GM23248 (cell line): Measurements from ENCODE around the gene SMTNL1. TPM values are rescaled to one million over a fixed set of nuclear protein-coding genes. Genes with fewer than 3 reads are reported as not detected.

Experiments used
- DNase-seq: peaks from one replicate; pipeline ENCODE4 v3.0.0-alpha.2; 2015
- H2AFZ ChIP-seq: fragments of 200-600 bp; sonication (generic); 2 replicates; pipeline ENCODE4 v1.6.1; 2016; ENCODE audit warnings: antibody characterized with exemption
- H3F3A ChIP-seq: fragments of 200-600 bp; sonication (generic); 2 replicates; pipeline ENCODE4 v1.6.1; 2016; ENCODE audit warnings: mild to moderate bottlenecking, antibody characterized with exemption, mixed run types; ENCODE audit not compliant: insufficient read depth
- H3K27ac ChIP-seq: fragments of 200-600 bp; sonication (generic); 2 replicates; pipeline ENCODE4 v1.5.1; 2016; ENCODE audit warnings: mild to moderate bottlenecking
- H3K27me3 ChIP-seq: fragments of 200-600 bp; sonication (generic); replicated peaks from 2 replicates; pipeline ENCODE4 v1.6.1; 2016; ENCODE audit warnings: mild to moderate bottlenecking; ENCODE audit not compliant: insufficient read depth
- H3K36me3 ChIP-seq: fragments of 200-600 bp; sonication (generic); 2 replicates; pipeline ENCODE4 v1.6.1; 2016; ENCODE audit warnings: low read depth, mild to moderate bottlenecking
- H3K4me1 ChIP-seq: fragments of 200-600 bp; sonication (generic); 2 replicates; pipeline ENCODE4 v1.6.1; 2016; ENCODE audit warnings: mild to moderate bottlenecking; ENCODE audit not compliant: insufficient read depth
- H3K4me2 ChIP-seq: fragments of 200-600 bp; sonication (generic); one replicate; pipeline ENCODE4 v1.6.1; 2016; ENCODE audit warnings: mild to moderate bottlenecking; ENCODE audit not compliant: unreplicated experiment
- H3K4me3 ChIP-seq: fragments of 200-600 bp; sonication (generic); 2 replicates; pipeline ENCODE4 v1.5.1; 2016; ENCODE audit warnings: mild to moderate bottlenecking
- H3K79me2 ChIP-seq: fragments of 200-600 bp; sonication (generic); 2 replicates; pipeline ENCODE4 v1.6.1; 2016; ENCODE audit warnings: mild to moderate bottlenecking; ENCODE audit not compliant: insufficient read depth
- H3K9ac ChIP-seq: fragments of 200-600 bp; sonication (generic); 2 replicates; pipeline ENCODE4 v1.6.1; 2016; ENCODE audit warnings: mild to moderate bottlenecking
- H3K9me2 ChIP-seq: fragments of 200-600 bp; sonication (generic); 2 replicates; pipeline ENCODE4 v1.6.1; 2016; ENCODE audit warnings: mixed run types, mild to moderate bottlenecking, moderate library complexity; ENCODE audit not compliant: insufficient read depth
- H3K9me3 ChIP-seq: fragments of 200-600 bp; sonication (generic); one replicate; pipeline ENCODE4 v1.6.1; 2017; ENCODE audit warnings: low read depth
- H4K20me1 ChIP-seq: fragments of 200-600 bp; sonication (generic); 2 replicates; pipeline ENCODE4 v1.6.0; 2016; ENCODE audit not compliant: insufficient read depth
- EZH2 ChIP-seq: fragments of 200-600 bp; sonication (generic); IDR thresholded peaks from 2 replicates; pipeline ENCODE4 v1.6.1; 2018; ENCODE audit warnings: antibody characterized with exemption, mild to moderate bottlenecking; ENCODE audit not compliant: insufficient read depth, poor library complexity, severe bottlenecking
- EZH2phosphoT487 ChIP-seq: fragments of 200-600 bp; sonication (generic); IDR thresholded peaks from 2 replicates; pipeline ENCODE4 v1.6.1; 2018; ENCODE audit warnings: antibody characterized with exemption, moderate library complexity, mild to moderate bottlenecking, low read depth; ENCODE audit not compliant: insufficient read depth
- WGBS, 2 experiments: methylation state at CpG; one replicate each; pipeline ENCODE4 v1.1.6; 2015 to 2017; ENCODE audit warnings: low lambda C conversion rate in 2 of 2, low coverage in 1 of 2; ENCODE audit errors: missing lambda C conversion rate in 2 of 2; 5-methylcytosine and 5-hydroxymethylcytosine counted together
- in situ Hi-C: fragments of 300-500 bp; cut with MboI; formaldehyde crosslinking; loops from 2 replicates; pipeline ENCODE4 v1.15.0; 2020
- polyA plus RNA-seq: library from polyadenylated mRNA; unstranded; fragments of >200 nt; fragmentation: Nextera tagmentation; extraction: Ambion mirVana; gene quantifications from 2 replicates; pipeline ENCODE4 v1.2.1, GENCODE V29; 2016
- total RNA-seq: library from RNA; depleted of rRNA; stranded (reverse); fragments of >200 nt; shearing (Covaris generic); gene quantifications from 2 replicates; pipeline ENCODE4 v1.2.3, GENCODE V29; 2014

SMTNL1 gene
- total and polyA plus RNA-seq, 2 experiments from 2014 or later: not detected

DNA sequence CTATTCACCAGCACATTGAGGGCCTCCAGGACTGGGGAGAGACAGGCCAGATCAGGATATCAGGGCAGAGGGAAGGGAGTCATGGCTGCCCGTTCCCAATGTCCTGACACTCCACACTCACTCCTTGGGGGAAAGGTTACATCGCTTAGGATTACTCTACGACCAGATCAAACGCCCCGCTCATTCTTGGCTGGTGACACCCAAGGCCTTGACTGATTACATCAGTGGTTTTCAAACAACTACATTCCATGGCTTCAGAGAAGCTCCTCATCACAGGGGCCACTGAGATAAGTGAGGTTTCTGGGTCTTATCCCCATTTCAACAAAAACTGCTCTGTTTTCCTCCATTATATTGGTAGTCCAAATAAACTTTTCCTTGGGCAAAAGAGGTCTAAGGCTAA is 15.1 kb downstream of the SMTNL1 start:
- no peak overlapping the region for H3K4me2 ChIP-seq
- no peaks in the 10 kb centered on the region for H3K9me3 ChIP-seq
- DNase-seq: no peak

DNA sequence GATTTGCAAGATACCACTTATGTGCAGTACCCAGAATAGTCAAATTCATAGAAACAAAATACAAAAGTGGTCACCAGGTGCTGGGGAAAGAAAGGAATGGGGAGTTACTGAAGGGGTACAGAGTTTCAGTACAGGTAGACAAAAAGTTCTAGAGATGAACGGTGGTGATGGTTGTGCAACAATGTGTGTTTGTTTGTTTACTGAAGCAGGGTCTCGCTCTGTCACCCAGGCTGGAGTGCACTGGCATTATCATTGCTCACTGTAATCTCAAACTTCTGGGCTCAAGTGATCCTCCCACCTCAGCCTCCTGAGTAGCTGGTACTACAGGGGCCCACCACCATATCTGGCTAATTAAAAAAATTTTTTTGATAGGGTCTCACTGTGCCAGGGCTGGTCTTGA is 18.0 kb downstream of the SMTNL1 start:
- H3K9ac ChIP-seq: no peak overlapping the region
- no peak overlapping the region for H3K4me3 ChIP-seq
- H2AFZ ChIP-seq: no peak overlapping the region
- H3F3A ChIP-seq: no peaks in the 10 kb centered on the region
- H4K20me1 ChIP-seq: no peaks in the 10 kb centered on the region
- DNase-seq: no peak
- no peaks in the 10 kb centered on the region for H3K9me3 ChIP-seq
- TF ChIP-seq EZH2phosphoT487: no peak
- TF ChIP-seq EZH2: no peak
- peaks cover 30% of the 10 kb centered on the region; the same call in 1 of the 2 replicates for H3K36me3 ChIP-seq
- H3K4me1 ChIP-seq: no peaks in the 10 kb centered on the region
- H3K27ac ChIP-seq: no peak overlapping the region
- H3K4me2 ChIP-seq: no peak overlapping the region
- in situ Hi-C loops: no loop called here
- WGBS, 2 experiments: 97 to 98% methylated on average over 2 of the region's 2 CpGs
- no peaks in the 10 kb centered on the region for H3K9me2 ChIP-seq
- no peaks in the 10 kb centered on the region for H3K27me3 ChIP-seq
- no peaks in the 10 kb centered on the region for H3K79me2 ChIP-seq

More for the DNA sequence above, 15.1 kb downstream of the SMTNL1 start:
- Histone ChIP-seq H2AFZ (no peak overlapping the region), H3K36me3 (peaks cover 17% of the 10 kb centered on the region; the same call in 1 of the 2 replicates), H3K9me2 (no peaks in the 10 kb centered on the region), H3K27ac (no peak overlapping the region), H3K4me1 (no peaks in the 10 kb centered on the region), H4K20me1 (no peaks in the 10 kb centered on the region), H3F3A (no peaks in the 10 kb centered on the region), H3K9ac (no peak overlapping the region), H3K27me3 (no peaks in the 10 kb centered on the region), H3K4me3 (no peak overlapping the region), H3K79me2 (no peaks in the 10 kb centered on the region)
- no peak for TF ChIP-seq EZH2phosphoT487
- TF ChIP-seq EZH2: no peak
- in situ Hi-C loops: no loop called here
- 77 to 79% methylated on average over 5 of the region's 5 CpGs for WGBS, 2 experiments

DNA sequence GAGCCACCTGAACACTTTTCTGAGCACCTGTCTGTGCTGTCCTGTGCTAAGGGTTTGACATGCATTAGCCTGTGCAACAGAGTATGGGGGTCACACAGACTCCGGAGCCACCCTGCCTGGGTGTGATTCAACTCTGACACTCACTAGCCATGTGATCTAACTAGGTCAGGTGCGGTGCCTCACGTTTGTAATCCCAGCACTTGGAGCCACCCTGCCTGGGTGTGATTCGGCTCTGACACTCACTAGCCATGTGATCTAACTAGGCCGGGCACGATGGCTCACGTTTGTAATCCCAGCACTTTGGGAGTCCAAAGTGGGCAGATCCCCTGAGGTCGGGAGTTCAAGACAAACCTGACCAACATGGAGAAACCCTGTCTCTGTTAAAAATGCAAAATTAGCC is 18.6 kb downstream of the SMTNL1 start:
- Histone ChIP-seq H3K4me2 (no peak overlapping the region), H3K9ac (no peak overlapping the region), H3K9me3 (no peaks in the 10 kb centered on the region), H3F3A (no peaks in the 10 kb centered on the region), H3K79me2 (0 out of 2 replicates have a peak, but pooled peaks cover 3% of the 10 kb centered on the region), H3K4me3 (no peak overlapping the region), H3K27me3 (no peaks in the 10 kb centered on the region), H2AFZ (no peak overlapping the region), H3K4me1 (no peaks in the 10 kb centered on the region), H3K36me3 (peaks cover 30% of the 10 kb centered on the region; the same call in 1 of the 2 replicates), H3K27ac (no peak overlapping the region), H4K20me1 (no peaks in the 10 kb centered on the region), H3K9me2 (no peaks in the 10 kb centered on the region)
- 71 to 73% methylated on average over 8 of the region's 8 CpGs for WGBS, 2 experiments
- in situ Hi-C loops: no loop called here
- TF ChIP-seq EZH2 (no peak), EZH2phosphoT487 (no peak)
- DNase-seq: no peak

DNA sequence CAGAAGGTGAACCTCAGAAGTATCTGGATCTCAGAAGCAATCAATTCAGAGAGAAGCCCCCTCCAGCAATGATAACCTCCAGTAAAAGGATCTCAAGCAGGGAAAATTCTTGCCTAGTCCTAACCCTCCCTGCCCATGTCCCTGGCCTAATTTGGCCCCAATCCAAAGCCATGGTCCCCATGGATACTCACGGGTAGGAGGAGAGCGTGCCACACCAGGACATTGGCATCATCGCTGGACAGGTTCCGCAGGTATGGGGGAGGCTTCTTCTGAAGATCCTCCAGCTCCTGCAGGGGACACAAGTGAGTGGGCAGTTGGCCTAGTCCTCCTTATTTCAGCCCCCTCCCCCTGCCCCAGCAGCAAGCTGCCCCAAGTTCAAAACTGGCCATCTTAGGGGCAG is 22.8 kb downstream of the SMTNL1 start:
- no peak for DNase-seq
- Histone ChIP-seq H3K27ac (no peak overlapping the region), H4K20me1 (no peaks in the 10 kb centered on the region), H2AFZ (no peak overlapping the region), H3K4me2 (no peak overlapping the region), H3K36me3 (peaks cover 16% of the 10 kb centered on the region; the same call in 1 of the 2 replicates), H3K9me3 (no peaks in the 10 kb centered on the region), H3K27me3 (no peaks in the 10 kb centered on the region), H3K79me2 (peaks cover 43% of the 10 kb centered on the region), H3F3A (no peaks in the 10 kb centered on the region), H3K9me2 (no peaks in the 10 kb centered on the region), H3K4me1 (no peaks in the 10 kb centered on the region), H3K4me3 (no peak overlapping the region), H3K9ac (no peak overlapping the region)
- in situ Hi-C loops: no loop called here
- WGBS, 2 experiments: 85 to 92% methylated on average over 4 of the region's 4 CpGs
- TF ChIP-seq EZH2phosphoT487 (no peak), EZH2 (no peak)

DNA sequence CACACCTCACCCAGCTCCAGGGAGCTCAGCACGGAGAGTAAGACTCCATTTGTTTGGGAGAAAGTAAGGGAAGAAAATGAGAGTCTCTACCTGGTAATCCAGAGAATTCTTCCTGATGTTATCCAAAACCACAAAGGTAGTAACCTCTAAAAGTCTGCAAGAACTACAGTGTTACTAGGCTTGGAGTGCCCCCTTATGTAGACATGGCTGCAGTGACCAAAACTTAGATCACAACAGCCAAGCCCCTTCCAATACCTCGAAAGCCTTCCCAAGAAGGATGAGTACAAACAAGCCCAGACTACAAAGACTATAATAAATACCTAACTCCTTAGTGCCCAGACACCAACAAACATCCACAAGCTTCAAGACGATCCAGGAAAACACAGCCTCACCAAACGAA is 25.2 kb downstream of the SMTNL1 start:
- no peaks in the 10 kb centered on the region for H3K9me3 ChIP-seq
- no peak overlapping the region for H3K27ac ChIP-seq
- WGBS, 2 experiments: 70 to 74% methylated on average over 4 of the region's 4 CpGs
- no peak overlapping the region for H2AFZ ChIP-seq
- TF ChIP-seq EZH2 (no peak), EZH2phosphoT487 (no peak)
- H4K20me1 ChIP-seq: no peaks in the 10 kb centered on the region
- DNase-seq: no peak
- H3K4me3 ChIP-seq: no peak overlapping the region
- no peak overlapping the region for H3K9ac ChIP-seq
- 0 out of 2 replicates have a peak, but pooled peaks cover 8% of the 10 kb centered on the region for H3F3A ChIP-seq
- H3K27me3 ChIP-seq: no peaks in the 10 kb centered on the region
- peaks cover 10% of the 10 kb centered on the region; the same call in 1 of the 2 replicates for H3K4me1 ChIP-seq
- in situ Hi-C loops: no loop called here
- no peaks in the 10 kb centered on the region for H3K9me2 ChIP-seq
- peaks cover 61% of the 10 kb centered on the region for H3K79me2 ChIP-seq
- H3K36me3 ChIP-seq: peaks cover 12% of the 10 kb centered on the region; the same call in 1 of the 2 replicates
- no peak overlapping the region for H3K4me2 ChIP-seq
